ENCODE measurements around the gene AHNAK2.

AHNAK2 gene

GRCh38 chr14:105012171-105012985 lies 34.2 kb upstream of the AHNAK2 start:
- no peak for DNase-seq (ENCODE audit: low read depth, low spot score)

DNA sequence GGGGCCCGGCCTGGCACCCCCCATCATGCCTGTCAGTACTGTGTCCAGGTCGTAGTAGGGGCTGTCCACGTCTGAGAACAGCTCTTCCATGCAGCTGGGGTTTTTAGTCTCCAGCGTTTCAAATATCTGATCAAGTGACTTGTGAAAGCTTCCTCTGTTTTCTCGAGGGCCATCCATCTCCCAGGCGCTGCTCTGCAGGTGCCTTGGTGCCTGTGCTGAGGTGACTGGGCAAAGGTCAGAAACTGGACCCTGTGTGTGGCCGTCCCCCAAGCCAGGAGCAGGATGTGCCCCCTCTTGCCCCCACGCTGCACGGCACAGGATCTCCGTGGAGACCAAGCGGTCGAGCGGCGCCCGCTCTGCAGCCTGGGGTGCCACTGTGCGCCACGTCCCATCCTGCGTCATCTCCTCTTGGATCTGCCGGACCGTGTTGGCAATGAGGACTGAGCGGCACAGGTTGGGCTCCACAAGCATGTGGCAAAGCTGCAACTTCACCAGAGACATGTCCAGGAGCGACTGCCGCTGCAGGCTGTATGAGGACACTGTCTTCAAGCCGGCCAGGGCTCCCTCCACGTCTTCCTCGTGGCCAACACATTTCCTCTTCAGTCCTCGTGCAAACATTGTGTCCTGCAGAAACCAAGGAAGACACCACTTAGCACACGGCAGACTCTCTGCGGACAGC lies 33.3 kb upstream of the AHNAK2 start:
- no peak for DNase-seq (ENCODE audit: low read depth, low spot score)

GRCh38 chr14:105010891-105011291 lies 32.7 kb upstream of the AHNAK2 start:
- DNase-seq (ENCODE audit: low read depth, low spot score): no peak

DNA sequence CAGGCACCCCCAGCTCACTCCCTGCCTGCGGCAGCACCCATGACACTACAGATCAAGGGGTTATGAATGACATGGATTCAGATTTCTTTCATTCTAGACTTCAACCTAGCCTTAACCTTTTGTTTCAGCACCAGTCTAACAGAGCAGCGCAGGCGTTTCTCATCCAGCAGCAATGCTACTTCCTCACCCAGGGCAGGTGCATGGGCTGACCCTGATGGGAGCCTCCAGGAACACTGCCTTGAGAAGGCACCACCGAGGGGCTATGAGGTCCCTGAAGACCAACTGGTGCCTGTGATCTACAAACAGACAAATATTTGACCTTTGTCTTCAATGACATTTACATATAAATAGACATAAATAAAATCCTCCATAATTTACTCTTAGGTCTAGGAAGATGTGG lies 31.9 kb upstream of the AHNAK2 start:
- DNase-seq (ENCODE audit: low read depth, low spot score): no peak

DNA sequence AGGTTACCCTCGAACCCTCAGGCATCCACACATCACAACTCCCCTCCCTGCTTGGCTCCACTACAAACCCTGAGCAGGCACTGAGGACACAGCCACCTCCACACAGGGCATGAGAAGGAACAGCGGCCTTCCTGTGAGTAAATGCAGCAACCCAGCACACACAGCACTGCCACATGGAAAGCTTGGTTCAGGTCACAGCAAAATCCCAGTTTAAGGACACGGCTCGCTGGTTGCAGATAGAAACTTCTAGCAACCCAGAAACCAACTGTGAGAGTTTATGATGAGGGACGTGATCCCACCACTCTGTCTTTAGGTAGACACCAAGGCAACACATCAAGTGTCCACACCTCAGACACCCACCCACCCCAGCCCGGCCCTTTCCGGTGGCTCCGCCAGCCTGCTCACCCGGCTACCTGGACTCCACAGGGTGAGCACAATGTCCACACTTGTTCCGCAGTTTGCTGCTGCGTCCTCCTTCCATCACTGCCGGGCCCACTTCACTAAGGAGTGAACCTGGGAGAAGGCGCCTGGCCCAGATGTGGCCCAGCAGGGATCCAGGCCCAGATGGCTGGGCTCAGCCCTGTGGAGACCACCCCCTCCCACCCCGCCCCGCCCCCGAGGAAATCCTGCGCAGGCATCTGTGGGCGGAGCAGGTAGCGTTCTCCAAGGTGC lies 29.6 kb upstream of the AHNAK2 start:
- no peak for DNase-seq (ENCODE audit: low read depth, low spot score)

GRCh38 chr14:105006831-105007592 lies 28.8 kb upstream of the AHNAK2 start:
- DNase-seq (ENCODE audit: low read depth, low spot score): no peak

DNA sequence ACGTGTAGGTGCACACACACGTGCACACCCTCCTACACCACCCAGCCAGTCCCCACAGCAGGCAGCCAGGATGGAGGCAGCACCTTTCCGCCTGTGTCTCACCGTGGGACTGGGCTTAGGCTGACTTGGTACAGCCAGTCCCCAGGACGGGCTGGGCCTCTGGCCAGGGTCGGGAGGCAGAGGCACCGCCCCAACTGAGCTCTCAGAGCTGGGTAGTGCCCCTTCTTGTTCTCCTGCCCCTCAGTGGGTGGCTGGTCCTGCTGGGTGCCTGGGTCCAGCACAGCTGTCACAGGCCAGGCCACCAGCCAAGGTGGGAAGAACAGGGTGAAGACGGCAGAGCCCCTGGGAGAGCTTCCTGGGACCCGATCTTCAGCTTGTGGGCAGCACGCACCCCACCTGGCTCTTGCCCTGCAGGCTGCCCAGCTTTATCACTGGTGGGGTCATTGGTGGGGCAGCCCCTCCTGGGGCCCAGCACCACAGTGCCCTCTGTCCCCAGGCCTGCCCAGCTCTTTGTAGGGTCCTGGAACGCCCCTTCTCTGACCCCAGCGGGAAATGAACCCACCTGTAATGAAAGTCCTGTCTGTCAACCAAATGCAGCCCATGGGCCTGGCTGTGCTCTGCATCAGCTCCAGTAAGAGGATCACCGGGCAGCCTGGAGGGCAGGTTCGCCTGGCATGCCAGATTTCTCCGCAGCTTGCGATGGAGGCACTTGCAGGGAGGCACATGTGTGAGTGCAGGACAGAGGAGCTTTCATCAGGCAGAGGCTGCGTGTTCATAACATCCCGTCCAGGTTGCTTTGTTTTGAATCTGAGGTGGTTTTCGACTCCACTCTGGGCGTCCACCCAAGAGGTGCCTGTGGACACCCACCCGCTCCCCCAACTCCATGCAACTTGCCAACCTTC lies 28.0 kb upstream of the AHNAK2 start:
- no peak for DNase-seq (ENCODE audit: low read depth, low spot score)

GRCh38 chr14:105005329-105005928 lies 27.3 kb upstream of the AHNAK2 start:
- no peak for DNase-seq (ENCODE audit: low read depth, low spot score)

GRCh38 chr14:104999361-104999760 lies 21.2 kb upstream of the AHNAK2 start:
- DNase-seq (ENCODE audit: low read depth, low spot score): no peak

DNA sequence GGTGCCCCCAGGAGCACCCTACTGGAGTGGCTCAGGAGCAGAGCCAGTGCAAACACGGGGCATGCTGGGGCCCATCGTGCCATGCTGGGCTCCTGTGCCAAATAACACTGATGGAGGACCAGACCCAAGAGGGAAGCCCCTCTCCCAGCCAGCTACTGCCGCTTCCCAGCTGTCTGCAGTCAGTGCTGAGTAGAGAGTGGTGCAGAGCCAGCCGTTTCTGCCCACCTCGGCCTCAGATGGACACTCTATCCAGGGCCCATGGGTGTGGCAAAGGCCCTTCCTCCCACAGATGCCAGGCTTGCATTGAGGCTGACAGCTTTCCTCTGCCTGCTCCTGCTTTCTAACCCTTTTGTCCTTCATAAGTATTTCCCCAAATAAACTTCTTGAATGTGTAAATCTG lies 20.6 kb upstream of the AHNAK2 start:
- no peak for DNase-seq (ENCODE audit: low read depth, low spot score)

- no peak for DNase-seq (ENCODE audit: low read depth, low spot score)
Observed at GRCh38 chr14:104996483-104996882, 18.3 kb upstream of the AHNAK2 start.

DNA sequence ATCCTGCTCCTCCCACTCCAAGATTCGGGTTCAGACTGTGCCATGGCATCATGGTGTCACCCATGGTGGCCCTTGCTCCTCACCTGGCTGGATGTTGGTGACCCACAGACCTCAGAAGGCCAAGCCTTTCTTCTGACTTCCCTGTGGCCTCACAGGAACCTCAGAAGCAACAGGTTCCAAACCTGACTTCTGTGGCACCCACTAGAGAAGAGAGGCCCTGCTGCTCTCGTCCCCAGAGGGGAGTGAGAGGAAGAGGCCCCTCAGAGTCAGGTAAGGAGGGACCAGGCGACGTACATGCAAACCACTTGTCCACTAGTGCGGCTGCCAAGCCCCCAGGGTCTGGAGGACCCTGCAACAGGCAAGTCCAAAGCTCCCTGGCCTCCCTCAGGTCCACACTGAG lies 17.9 kb upstream of the AHNAK2 start:
- no peak for DNase-seq (ENCODE audit: low read depth, low spot score)

GRCh38 chr14:104994978-104995377 lies 16.8 kb upstream of the AHNAK2 start:
- no peak for DNase-seq (ENCODE audit: low read depth, low spot score)

- DNase-seq (ENCODE audit: low read depth, low spot score): no peak
Observed at GRCh38 chr14:104993808-104994591, 15.8 kb upstream of the AHNAK2 start.

- DNase-seq (ENCODE audit: low read depth, low spot score): no peak
Observed at GRCh38 chr14:104993306-104993705, 15.1 kb upstream of the AHNAK2 start.

DNA sequence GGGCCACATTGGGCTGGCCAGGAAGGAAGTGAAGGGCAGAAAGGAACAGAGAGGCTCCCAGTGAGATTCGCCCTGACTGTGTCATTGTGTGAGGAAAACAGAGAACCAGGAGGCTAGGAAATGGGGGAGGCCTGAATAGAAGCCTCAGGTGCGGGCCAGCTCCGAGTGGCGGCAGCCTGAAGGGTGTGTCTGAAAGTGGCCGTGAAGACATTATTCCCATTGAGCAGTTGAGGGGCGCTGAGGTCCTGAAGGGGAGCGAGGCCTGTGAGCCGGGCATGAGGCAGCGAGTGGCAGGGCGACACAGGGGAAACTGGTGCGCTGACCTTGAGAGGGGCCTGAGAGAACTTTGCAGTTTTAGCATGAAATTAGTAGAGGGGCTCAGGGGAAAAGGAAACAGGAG lies 14.3 kb upstream of the AHNAK2 start:
- DNase-seq (ENCODE audit: low read depth, low spot score): no peak

DNA sequence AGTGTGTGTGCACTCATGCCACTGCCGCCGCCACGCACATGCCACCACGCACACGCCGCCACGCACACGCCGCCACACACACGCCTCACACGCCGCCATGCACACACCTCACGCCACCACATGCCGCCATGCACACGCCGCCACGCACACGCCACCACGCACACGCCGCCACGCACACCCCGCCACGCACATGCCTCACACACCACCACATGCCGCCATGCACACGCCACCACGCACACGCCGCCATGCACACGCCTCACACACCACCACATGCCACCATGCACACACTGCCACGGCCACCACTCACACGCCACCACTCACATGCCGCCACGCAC lies 13.7 kb upstream of the AHNAK2 start:
- no peak for DNase-seq (ENCODE audit: low read depth, low spot score)

DNA sequence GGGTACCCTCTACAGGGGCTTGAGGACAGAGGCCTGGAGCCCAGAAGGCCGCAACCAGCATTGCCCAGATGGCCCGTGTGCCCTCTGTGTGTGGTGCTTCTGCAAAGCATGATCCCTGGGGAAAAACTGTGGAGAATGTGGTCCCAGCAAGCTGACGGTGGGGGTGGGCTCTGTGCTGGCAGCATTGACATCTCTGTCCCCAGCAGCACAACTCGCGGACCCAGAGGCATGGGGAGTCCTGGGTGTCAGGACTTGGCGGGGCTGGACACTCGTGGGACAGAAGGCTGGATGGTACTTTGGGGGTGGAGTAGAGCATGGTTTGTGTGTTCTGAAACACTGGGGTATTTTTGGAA lies 11.8 kb upstream of the AHNAK2 start:
- DNase-seq (ENCODE audit: low read depth, low spot score): no peak

DNA sequence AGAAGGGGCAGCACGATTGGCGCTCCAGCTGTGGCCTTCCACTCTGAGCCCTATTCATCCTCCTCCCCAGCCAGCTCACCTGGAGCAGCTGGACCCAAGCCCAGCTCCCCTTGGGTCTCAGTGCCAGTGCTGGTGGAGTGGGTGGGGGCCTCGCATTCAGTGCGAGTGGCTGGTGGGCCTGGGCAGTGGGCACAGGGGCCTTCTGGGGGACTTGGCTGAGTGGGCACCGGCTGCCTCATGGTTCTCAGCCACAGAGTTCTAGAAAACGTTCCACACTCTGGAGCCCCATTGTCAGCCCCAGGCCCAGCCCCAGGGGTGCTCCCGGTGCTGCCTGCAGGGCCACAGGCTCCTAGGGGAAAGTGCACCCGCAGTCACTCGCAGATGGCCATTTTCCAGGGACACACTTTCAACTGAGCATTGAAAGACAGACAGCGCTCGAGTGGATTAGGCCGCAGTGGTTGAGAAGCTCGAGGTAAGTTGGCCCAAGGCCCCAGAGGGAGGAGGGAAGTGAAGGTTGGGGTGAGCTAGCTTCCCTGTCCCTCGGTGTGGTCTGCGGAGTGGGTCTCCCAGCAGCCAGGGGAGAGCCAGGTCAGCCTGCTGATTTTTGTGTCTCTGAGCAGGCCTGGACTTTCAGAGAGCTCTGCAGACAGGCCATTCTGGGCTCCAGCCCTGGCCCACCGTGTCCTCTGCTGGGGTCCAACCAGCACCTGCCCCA lies 11.2 kb upstream of the AHNAK2 start:
- no peak for DNase-seq (ENCODE audit: low read depth, low spot score)
